ENCODE measurements around the gene WBP2NL.
"Not testable (repeated sequence)": the region's sequence is repeated elsewhere in the genome, so short reads cannot be mapped to it uniquely, and the experiment has no call there.

The WBP2NL gene

DNA sequence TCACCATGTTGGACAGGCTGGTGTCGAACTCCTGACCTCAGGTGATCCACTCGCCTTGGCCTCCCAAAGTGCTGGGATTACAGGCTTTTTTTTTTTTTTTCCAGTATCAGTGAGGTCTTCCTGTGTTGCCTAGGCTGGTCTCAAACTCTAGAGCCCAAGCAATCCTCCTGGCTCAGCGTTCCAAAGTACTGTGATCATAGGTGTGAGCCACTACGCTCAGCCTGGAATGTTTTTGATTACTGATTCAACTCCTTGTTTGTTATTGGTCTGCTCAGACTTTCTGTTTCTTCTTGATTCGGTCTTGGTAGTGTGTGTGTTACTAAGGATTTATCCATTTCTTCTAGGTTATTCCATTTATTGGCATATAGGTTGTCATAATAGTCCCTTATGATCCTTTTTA is 40.7 kb downstream of the WBP2NL start:
- no peak for DNase-seq

DNA sequence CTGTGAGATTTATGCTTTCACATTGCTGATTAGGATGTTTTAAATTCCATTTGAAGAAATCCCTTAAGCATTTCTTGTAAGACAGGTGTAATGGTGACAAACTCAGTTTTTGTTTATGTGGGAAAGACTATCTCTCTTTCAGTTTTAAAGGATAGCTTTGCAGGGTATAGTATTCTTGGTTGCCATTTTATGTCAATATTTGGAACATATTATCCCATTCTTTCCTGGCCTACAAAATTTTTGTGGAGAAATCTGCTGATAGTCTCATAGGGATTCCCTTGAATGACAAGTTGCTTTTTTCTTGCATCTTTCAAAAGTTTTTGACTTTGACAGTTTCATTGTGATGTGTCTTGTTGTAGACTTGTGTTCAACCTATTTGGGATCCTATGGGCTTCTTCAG is 43.2 kb downstream of the WBP2NL start:
- no peak for DNase-seq

DNA sequence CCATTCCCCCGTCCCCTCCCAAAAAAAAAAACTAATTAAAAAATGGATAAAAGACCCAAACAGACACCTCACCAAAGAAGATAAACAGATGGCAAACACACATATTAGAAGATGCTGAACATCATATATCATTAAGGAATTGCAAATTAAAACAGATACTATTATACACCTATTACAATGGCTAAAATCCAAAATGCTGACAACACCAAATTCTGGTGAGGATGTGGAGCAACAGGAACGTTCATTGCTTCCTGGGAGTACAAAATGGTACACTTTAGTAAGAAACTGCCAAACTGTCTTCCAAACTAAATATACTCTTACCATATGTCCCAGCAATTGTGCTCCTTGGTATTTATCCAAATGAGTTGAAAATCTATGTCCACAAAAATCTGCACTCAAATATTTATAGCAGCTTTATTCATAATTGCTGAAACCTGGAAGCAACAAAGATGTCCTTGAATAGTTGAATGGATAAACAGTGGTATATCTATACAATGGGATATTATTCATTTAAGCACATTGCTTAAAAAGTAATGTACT is 52.1 kb downstream of the WBP2NL start:
- DNase-seq = no peak

DNA sequence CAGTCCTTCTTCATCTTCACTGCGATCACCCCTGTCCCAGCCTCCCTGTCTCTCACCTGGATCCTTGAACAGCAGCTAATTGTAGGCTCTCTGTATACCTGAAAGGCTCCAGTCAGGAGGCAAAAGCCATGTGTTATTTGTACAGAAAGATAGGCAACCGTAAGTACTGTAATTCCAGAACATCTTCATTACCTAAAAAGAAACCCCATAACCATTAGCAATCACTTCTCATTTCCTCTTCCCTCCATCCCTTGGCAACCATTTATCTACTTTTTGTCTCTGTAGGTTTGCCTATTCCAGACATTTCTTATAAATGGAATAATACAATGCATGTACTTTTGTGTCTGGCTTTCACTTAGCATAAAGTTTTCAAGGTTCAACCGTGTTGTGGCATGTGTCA is 54.2 kb downstream of the WBP2NL start:
- no peak for DNase-seq

DNA sequence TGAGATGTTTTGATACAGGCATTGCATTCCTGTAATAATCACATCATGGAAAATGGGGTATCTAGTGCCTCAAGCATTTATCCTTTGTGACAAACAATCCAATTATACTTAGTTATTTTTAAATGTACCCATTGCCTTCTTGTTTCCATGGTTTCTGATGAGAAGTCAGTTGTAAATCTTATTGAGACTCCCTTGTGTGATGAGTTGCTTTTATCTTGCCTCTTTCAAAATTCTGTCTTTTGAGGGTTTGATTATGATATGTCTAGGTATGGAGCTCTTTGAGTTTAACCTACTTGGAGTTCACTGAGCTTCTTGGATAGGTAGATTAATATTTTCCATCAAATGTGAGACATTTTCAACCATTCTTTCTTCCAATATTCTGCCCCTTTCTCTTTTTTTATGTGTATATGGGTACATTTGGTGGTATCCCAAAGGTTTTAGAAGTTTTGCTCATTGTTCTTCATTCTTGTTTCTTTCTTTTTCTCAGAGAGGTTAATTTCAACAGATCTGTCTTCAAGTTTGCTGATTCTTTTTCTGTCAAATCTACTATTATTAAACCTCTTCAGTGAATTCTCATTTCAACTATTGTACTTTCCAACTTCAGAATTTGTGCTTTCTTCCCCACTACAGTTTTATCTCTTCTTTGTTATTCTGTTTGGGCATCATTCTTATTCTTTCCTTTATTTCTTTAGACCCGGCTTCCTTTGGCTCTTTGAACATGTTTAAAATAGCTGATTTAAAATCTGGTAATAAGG is 58.3 kb downstream of the WBP2NL start:
- DNase-seq = no peak

DNA sequence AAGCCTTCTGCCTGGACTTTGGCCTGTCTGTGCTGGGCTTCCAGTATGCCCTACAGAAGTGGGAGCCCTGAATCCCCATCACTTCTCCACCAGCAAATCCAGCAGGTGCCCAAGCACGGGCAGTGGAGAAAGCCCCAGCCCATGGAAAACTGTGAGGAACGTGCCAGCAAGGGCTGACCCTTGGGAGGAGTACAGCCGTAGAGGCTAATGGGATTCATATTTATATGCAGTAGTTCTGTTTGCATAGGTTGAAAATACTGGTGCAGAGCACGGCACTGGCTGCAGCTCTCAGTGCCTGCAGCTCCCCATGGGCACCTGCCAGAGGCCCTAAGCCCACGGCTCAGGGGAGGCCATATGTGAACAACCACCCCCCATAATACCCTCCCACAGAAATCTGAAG is 61.9 kb downstream of the WBP2NL start:
- no peak for DNase-seq

DNA sequence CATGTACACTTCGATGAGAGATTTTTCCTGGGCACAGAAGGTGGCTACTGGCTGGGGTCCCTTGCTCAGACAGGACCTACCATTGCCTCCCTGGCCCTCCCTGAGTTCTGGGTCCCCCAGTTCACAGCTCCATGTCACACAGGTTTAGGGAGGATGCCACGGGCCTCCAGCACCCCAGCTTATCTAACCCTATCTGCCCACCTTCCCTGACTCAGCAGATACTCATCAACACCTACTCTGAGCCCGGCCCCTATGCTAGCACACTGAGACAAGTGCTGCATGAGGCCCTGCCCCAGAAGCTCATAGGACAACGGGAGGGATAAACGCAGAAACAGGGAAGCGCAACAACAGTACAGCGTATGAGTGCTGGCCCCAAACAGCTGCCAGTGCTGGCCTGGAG is 62.5 kb downstream of the WBP2NL start:
- DNase-seq = no peak

DNA sequence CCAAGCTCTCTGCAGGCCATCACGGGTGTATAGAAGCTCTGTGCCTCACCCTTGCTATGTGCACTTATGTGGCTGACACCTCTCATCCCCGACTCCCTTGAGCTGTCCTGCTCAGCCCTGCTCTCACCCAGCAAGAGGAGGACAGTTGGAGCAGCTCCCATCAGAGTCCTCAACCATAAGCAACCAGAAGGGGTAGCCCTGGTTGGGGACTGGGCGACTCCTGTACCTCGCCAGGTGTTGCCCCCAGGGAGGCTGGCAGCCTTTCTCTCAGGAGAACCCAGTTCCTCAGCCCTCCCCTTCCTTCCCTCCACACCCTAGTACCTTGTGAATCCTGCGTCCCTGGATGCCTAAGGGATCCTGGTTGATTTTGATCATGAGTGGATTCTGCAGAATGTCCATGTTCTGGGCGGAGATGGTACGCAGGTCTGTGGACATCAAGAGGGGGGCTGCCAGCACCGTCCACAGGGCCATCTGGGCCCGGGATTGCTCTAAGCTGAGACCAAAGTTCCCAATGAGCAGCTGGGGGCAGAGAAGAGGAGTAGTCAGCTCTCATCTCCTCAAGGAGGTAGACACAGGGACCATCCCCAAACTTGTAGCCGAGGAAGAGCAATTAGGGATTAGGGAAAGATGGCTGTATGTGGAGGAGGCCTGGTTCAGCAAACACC is 64.0 kb downstream of the WBP2NL start:
- no peak for DNase-seq

DNA sequence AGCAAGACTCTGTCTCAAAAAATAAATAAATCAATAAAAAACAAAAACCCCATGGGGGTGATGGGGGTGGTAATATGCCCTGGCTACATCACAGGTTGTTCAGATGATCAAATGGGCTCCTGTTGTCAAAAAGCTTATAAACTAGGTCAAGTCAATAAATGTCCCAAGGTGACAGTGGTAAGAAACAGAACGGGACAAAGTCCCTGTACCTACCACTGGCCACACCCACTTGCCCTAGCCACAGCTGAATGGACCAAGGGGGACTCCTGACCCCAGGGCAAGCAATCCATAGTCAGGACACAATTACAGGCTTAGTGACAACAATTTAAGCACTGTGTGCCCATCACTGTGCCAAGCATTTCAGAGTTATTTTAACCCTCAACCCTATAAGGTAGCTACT is 66.0 kb downstream of the WBP2NL start:
- no peak for DNase-seq

DNA sequence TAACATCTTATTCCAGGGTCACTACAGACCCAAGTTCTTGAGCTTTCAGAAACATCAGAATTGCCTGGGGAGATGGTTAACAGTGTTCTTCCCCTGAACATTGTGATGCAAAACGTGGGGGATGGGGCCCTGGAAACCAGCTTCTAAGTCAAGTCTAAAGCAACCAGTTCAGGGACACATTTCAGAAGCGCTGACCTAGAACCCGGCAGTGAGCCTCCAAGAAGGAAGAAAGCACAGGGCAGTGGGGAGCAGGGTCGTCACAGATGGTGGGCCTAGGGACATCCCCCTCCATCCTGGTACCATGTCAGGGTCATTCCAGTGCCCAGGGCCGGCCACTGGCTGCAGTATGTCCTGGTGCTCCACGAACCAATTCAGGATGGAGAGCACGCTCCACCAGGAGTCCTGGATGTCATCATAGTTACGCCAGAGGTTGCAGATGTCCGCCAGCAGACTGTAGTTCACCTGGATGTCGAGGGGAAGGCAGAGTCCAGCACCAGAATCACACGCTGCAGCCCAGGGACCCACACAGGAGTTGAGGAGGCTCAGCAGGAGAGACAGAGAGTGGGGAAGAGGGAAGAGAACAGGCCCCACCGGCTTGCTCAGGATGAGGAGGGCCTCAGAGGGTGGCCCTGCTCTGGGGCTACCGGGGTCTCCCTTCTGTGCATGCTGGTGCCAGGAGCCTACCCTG is 67.0 kb downstream of the WBP2NL start:
- DNase-seq = no peak

DNA sequence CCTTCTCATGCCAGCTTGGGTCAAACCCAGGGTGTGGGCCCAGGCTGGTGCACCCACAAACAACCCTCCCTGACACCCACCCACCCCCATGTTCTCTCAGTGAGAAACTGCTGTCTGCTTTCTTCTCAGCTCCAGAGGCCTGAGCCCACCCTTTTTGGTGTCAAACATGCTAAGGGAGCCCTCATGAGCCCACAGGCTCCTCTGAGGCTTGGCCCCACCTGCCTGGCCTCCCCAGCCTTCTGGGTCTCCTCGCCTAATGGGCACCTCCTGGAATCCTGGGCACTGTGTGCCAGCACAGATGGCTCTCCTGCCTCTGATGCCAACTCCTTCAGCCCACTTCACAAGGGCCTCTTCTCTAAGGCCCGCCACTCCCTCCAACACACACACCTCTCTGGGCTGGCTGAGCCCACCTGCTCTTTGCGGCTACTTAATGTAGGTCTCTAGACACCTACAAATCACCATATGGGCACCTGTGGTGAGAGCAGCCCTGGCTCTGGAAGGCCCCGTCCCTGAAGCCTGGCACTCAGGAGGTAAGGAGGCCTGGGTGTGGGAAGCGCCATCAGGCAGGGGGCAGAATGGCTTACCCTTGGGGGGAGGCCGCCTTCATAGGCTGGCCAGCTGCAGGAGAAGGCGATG is 67.7 kb downstream of the WBP2NL start:
- DNase-seq = no peak

DNA sequence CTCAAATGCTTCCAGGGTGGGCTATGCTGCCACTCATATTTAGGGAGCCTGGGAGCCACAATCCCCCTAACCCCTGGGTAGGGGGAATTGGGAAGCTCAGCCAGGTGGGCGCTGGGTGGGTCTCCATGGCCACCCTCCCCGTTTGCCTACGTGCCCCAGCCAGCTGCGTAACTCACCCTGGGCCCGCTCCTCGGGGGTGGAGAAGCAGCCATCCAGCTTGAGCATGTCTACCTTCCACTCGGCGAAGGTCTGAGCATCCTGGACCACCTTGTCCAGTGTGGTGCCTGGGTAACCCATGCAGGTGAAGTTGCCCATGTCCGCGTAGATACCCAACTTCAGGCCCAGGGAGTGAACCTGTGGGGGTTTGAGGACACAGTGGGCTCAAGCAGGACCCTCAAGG is 68.3 kb downstream of the WBP2NL start:
- DNase-seq = no peak

DNA sequence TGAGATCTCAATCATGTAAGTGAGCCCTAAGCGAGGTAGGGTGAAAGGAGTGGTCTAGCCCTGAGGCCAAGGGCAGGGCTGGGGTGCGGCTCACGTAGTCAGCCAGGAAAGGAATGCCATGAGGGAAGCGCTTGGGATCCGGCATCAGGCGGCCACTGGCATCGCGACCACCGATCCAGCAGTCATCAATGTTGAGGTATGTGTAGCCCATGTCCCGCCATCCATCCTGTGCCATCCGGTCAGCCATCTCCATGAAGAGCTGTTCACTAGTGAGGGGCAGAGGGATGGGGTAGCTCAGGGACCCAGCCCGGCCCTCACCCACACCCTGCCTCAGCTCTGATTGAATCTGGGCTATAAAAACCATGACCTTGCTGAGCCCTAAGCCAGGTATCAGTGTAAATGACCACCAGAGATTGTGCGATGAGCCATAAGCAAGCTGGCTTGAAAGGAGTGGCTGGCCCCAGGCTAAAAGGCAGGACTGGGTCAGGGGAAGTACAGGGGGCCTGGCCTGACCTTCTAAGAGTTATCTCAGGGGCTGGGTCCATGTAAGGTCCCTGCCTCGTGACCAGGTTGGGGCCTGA is 69.2 kb downstream of the WBP2NL start:
- DNase-seq = no peak

DNA sequence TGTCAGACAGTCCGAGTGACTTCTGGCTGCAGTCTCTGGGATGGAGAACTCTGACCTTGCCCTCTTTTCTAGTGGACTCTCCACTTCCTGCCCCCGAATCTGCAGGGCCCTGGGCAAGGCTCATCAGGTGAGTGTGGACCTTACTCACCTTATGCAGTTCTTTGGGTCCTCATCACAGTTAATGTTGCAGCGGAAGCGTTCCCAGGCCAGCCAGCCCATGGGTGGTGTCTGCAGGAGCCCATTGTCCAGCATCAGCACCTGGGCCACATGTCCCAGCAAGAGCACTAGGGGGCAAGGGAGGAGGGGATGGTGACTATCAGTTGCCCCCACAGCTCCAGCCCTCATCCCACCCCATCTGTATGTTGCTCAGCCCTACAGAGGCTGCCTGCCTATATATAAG is 69.7 kb downstream of the WBP2NL start:
- no peak for DNase-seq

DNA sequence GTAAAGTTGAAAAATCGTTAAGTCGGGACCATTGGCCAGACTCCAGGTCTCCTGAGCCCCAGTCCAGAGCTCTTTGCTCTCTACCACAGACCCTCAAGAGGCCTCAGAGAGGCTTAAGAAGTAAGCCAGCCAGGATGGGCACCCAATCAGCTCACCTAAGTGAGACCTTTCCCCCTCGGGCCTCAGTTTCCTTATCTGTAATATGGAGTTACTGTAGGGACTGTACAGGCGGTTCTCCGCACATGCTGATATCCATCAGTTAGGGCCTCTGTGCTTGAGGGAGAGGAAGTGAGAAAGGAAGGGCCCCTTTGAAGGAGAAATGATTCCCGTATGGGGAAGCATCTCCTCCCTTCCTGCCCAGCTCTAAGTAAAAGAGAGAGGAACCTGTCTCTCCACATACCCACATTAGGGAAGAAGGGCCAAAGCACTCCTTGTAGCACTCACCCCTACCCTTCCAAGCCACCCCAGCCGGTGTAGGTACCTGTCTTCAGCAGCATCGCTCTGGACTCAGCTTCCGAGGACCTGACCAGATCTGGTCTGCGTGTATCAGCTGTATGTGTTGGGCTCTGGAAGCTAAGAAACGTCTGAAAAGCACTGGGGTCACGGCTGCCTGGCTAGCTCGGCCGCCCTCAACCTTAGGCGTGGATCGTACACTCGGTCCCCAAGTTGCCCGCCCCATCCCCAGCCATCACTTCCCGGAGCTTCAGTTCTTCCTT is 71.4 kb downstream of the WBP2NL start:
- DNase-seq = no peak

DNA sequence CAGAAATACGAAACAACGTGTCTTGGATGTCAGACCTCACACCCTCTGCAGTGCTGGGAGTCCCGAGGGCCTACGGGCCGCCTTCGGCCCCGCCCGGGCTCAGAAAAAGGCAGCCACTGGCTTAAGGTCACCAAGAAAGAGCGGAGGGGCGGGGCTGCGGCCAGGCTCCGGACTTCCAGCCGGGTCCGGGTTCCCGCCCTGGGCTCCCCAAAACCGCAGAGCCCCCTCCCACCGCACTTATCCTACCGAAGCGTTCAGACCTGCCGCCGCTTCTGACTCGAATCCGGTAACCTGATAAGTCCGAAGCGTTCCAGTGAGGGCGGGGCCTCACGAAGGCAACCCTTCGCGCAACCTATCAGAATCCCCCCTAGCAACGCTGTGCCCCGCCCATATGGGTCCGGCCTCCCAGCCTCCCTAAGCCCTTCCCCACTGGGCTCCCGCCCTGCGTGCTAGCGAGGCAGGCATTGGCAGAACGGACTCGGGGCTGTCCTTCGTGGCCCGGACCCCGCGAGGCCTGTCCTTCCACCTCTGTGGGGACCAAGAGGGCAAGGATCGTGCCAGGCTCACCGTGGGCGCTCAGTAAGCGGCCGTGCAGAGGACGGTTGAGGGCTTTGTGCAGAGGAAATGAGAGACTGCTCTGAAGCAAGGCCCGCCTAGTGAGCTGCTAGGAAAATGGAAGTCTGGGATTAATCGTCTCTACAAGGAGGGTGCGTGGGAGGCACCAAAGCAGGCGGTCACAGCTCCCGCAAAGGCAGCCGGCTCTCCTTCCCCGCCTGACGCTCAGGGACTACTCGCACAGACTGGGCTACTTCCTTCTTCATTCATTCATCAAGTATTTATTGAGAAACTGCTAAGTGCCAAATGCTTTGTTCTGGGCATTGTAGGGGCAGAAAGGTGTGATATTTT is 72.2 kb downstream of the WBP2NL start, which contains the start of gene NAGA:
NAGA (minus strand) TSS at position 296 of the 906 bp plus-strand sequence. CDS start 515 bp downstream, outside the sequence.
- DNase-seq = peak; percentile 89

DNA sequence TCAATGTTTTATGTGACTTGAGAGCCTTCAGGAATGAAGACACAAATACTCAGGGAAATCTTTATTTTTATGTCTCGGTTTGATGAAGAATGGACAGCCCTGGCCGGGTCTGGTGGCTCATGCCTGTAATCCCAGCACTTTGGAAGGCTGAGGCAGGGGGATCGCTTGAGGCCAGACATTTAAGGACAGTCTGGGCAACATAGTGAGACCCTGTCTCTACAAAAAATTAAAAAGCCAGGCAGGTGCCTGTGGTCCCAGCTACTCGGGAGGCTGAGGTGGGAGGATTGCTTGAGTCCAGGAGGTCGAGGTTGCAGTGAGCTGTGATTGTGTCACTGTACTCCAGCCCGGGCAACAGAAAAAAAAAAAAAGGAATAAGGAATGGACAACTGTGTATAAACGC is 72.9 kb downstream of the WBP2NL start:
- not testable (repeated sequence) for DNase-seq

DNA sequence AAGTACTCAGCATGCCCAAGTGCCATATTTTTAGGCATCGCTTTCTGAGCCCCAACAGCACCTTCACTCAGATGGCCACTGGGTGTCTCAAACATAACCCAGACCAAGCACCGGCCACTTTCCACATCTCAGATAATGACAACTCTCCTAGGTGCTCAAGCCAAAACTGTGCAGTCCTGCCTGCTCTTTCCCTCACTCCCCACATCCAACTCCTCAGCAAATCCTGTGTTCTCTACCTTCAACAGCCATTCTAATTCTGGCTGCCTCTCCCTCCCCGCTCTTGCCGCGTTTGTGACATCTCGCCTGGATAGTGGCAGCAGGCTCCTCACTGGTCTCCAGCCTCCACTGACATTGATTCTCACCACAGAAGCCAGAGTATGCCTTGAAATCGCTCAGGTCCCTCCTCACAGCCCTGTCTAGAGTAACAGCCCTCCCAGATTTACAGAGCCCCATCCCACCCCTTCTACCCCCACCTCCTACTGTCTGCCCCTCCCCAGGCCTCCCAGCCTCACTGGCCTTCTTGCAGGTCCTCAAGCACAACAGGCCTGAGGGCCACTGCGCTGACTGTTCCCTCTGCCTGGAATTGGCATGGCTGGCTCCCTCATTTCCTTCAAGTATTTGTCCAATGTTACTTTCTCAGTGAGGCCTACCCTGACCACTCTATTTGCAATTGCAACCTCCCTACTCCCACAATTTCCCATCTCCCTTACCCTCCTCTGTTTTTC is 74.2 kb downstream of the WBP2NL start:
- no peak for DNase-seq

DNA sequence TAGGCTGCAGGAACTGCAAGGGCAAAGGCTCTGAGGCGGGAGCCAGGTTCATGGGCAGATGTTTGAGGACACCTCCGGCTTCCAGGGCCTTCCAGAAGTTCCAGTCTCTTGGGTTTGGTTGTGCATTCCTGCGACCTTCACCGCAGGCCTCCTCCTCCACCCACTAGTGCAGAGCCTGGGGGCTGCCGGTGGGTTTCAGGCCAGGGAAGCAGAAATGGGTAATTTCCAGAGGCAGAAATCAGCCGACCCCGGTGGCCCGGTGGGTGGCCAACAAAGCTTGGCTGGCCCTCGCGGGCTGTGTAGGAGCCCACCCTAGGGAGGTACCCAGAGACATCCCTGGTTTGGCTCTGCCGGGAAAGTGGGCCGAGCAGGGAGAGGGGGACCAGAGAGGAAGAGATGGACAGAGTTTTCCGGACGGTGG is 75.0 kb downstream of the WBP2NL start:
- no peak for DNase-seq

DNA sequence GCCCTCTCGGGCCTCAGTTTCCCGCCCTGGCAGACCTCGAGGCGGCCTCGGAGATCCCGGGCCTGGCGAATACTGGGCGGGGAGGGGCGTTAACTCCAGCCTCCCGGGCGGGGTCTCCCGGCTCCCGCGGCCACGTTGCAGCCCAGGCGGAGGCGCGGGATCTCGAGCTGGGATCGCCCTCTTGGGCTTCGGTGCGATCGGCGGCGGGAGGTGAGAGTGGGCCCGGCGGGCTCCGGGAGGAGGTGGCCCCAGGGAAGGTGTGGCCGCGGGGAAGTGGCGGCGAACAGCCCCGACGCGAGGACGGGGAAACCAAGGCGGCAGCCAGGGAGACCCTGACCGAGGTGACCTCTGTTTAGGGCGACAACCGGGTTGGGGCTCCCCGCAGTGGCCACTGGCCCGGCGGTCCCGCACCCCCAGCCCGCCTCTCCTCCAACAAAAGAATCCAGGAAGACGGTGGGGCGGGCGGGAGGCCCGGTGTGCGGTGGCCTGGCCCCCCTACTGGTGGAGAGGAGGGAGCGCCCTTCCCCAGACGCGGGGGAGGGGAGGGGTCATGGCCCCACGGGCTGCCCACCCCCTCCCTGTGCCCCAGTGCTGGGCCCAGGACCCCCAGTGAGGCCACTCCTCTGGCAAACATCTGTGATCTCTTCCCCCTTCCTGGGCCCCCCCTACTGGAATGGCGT is 75.7 kb downstream of the WBP2NL start, which contains the start of gene PHETA2:
PHETA2 (plus strand) TSS at position 117 of the 680 bp plus-strand sequence. CDS start 3,046 bp downstream, outside the sequence.
- peak; percentile 61 for DNase-seq
